ENCODE results near the gene SLC22A7. TPM values are rescaled to one million over a fixed set of nuclear protein-coding genes. Genes with fewer than 3 reads are reported as not detected.

Gene SLC22A7
- total and polyA plus RNA-seq, 2 donors (not counting 1 experiment from before 2014, with no cell fraction given), result not detected

GRCh38 chr6:43268782-43269272 lies 29.2 kb upstream of the SLC22A7 start:
- ChIA-PET CTCF (interaction anchor here (0.7 to 2.7 kb wide), 9 partner anchors 8 to 238 kb away, joined by 3 to 11 read pairs (median 3); partner anchors contain the start of gene CRIP3), POLR2A (interaction anchor here (0.6 kb wide), 1 partner anchor 391 kb away, joined by 4 read pairs; no protein-coding TSS in a partner anchor)
- H3K4me1 ChIP-seq (ENCODE audit: control insufficient read depth in 2 of 2, insufficient read depth in 2 of 2, low read length in 2 of 2), result peaks cover 26 to 34% of the 10 kb centered on the region in 2 donors
- H3K4me1 Mint-ChIP-seq, result peaks cover 40% of the 10 kb centered on the region
- no peaks in the 10 kb centered on the region for H3K36me3 ChIP-seq (replicated peaks in 1 of 2; ENCODE audit: control extremely low read depth in 1 of 2, control insufficient read depth in 1 of 2, extremely low read depth in 1 of 2, insufficient read depth in 2 of 2, low read length in 1 of 2)
- no peak overlapping the region for H2AFZ ChIP-seq (ENCODE audit: insufficient read depth, low read depth, low read length, poor library complexity, severe bottlenecking)
- peaks cover 0 to 11% (median 5%) of the 10 kb centered on the region in 4 experiments for H3K27me3 ChIP-seq (replicated peaks in 1 of 4; ENCODE audit: control extremely low read depth in 1 of 4, control insufficient read depth in 3 of 4, insufficient read depth in 4 of 4, low read length in 3 of 4)
- H4K20me1 ChIP-seq (ENCODE audit: control insufficient read depth, insufficient read depth, low read length, poor library complexity, severe bottlenecking), result no peaks in the 10 kb centered on the region
- peak overlapping the region; percentile 86 for H3K4me2 ChIP-seq (replicated peaks; ENCODE audit: low read depth, low read length, poor library complexity, severe bottlenecking)
- H3K9ac ChIP-seq (ENCODE audit: low read length), result no peak overlapping the region
- H3K4me3 Mint-ChIP-seq, result peak overlapping the region; percentile 80
- peaks cover 5% of the 10 kb centered on the region for H3K27me3 Mint-ChIP-seq
- no peak overlapping the region for H3K27ac ChIP-seq (ENCODE audit: low read length in 2 of 2)
- no peaks in the 10 kb centered on the region for H3K79me2 ChIP-seq (ENCODE audit: control insufficient read depth, insufficient read depth, low read length)
- DNase-seq (no peak), ATAC-seq (ENCODE audit: low read depth) (no peak)
- H3K27ac Mint-ChIP-seq, result peak overlapping the region; percentile 37
- TF ChIP-seq EZH2 (IDR thresholded peaks at IDR 0.05; ENCODE audit: borderline replicate concordance, insufficient read depth, low read depth, low read length, poor library complexity, severe bottlenecking), result no peak
- TF ChIP-seq, protein P1, sequence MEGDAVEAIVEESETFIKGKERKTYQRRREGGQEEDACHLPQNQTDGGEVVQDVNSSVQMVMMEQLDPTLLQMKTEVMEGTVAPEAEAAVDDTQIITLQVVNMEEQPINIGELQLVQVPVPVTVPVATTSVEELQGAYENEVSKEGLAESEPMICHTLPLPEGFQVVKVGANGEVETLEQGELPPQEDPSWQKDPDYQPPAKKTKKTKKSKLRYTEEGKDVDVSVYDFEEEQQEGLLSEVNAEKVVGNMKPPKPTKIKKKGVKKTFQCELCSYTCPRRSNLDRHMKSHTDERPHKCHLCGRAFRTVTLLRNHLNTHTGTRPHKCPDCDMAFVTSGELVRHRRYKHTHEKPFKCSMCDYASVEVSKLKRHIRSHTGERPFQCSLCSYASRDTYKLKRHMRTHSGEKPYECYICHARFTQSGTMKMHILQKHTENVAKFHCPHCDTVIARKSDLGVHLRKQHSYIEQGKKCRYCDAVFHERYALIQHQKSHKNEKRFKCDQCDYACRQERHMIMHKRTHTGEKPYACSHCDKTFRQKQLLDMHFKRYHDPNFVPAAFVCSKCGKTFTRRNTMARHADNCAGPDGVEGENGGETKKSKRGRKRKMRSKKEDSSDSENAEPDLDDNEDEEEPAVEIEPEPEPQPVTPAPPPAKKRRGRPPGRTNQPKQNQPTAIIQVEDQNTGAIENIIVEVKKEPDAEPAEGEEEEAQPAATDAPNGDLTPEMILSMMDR (IDR thresholded peaks at IDR 0.05), result no peak
- H3K4me3 ChIP-seq (ENCODE audit: control extremely low read depth in 1 of 5, extremely low read depth in 1 of 5, insufficient read depth in 1 of 5, low read depth in 2 of 5, low read length in 4 of 5), result peak overlapping the region in 1 of 5 experiments; percentile 44
- H3K9me3 Mint-ChIP-seq (ENCODE audit: insufficient read depth), result no peaks in the 10 kb centered on the region
- WGBS (ENCODE audit: insufficient coverage), result 84% methylated on average over 6 of the region's 10 CpGs
- intact Hi-C loops (cut with micrococcal nuclease), result loop anchor here (5.0 kb wide), 1 partner anchor 188 kb away; the partner anchor contains the start of gene DLK2
- H3K9me3 ChIP-seq (ENCODE audit: control extremely low read depth in 1 of 3, control insufficient read depth in 2 of 3, insufficient read depth in 1 of 3, low read length in 2 of 3), result peaks cover 0 to 7% (median 0%) of the 10 kb centered on the region in 3 donors

Measured in B cell (primary cell).